Measurements from ENCODE around the gene DCLRE1C. TPM values are rescaled to one million over a fixed set of nuclear protein-coding genes. Genes with fewer than 3 reads are reported as not detected.
"Not testable (repeated sequence)": the region's sequence is repeated elsewhere in the genome, so short reads cannot be mapped to it uniquely, and the experiment has no call there.

Gene DCLRE1C
- total RNA-seq, 1 donor from 2014 or later = 11.3 TPM

DNA sequence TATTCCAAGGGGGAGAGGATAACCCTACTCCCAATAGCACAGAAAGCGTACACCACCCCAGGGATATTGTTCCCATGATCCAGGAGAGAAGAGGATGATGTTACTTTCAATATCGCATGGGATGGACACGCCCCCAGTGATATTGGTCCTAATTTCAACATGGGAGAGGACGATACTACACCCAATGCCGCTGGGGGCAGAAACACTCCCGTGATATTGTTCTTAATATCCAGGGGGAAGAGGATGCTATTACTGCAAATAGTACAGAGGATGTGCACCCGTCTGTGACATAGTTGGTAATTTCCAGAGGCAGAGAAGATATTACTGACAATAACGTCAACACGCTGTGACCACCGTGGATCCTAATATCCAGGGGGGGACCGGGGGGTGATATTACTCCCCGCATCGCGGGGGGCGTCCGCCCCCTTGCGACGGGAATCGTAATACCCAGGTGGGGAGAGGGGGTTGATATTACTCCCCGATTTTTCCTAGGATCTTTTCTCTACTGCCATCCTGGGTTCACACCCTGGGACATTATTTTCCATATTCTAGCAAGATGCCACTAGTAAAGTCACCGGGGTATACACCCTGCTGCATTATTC is 21.9 kb upstream of the DCLRE1C start:
- H3K9me3 ChIP-seq = no peaks in the 10 kb centered on the region
- TF ChIP-seq, protein P1, sequence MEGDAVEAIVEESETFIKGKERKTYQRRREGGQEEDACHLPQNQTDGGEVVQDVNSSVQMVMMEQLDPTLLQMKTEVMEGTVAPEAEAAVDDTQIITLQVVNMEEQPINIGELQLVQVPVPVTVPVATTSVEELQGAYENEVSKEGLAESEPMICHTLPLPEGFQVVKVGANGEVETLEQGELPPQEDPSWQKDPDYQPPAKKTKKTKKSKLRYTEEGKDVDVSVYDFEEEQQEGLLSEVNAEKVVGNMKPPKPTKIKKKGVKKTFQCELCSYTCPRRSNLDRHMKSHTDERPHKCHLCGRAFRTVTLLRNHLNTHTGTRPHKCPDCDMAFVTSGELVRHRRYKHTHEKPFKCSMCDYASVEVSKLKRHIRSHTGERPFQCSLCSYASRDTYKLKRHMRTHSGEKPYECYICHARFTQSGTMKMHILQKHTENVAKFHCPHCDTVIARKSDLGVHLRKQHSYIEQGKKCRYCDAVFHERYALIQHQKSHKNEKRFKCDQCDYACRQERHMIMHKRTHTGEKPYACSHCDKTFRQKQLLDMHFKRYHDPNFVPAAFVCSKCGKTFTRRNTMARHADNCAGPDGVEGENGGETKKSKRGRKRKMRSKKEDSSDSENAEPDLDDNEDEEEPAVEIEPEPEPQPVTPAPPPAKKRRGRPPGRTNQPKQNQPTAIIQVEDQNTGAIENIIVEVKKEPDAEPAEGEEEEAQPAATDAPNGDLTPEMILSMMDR (IDR thresholded peaks at IDR 0.05) = no peak
- intact Hi-C loops (cut with DNase I) = no loop called here
- no peak overlapping the region for H3K4me3 ChIP-seq
- ATAC-seq = no peak
- no peak overlapping the region for H3K27ac ChIP-seq
- H3K27me3 ChIP-seq = peaks cover 14% of the 10 kb centered on the region
- H3K4me1 ChIP-seq = no peaks in the 10 kb centered on the region
- DNase-seq = no peak
- no peaks in the 10 kb centered on the region for H3K36me3 ChIP-seq

DNA sequence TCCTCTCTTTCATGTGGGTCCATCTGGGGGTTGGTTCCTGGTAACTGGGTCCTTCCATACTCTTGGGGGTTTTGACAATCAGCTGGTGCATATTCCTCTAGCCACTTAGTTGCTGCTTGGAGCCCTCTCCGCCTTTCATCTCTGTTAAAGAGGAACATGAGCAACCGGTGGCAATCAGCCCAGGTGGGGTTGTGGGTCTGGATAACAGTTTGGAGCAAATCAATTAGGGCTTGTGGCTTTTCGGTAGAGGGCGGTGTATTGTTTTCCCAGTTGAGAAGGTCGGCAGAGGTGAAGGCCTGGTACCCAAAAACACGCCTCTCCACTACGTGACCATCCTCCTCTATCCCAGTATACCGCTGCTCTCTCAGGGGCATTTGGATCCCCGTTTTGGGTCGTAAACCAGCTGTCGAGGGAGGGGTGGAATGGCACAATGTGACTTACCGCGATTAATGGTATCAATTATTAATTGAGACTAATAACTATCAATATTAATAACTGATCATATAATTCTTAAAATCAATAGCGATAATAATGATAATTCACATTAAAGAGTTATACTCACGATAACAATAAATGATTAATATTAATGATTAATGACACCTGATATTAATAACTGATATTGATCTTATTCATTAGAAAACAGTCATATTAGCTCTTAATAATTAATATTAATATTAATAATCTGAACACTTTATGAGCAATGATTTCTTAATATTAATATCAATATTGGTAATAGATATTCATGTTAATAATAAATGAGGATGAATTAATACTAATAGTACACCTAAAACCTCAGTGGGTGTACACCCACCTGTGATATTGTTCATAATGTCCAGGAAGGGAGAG is 20.5 kb upstream of the DCLRE1C start:
- DNase-seq; H3K36me3 ChIP-seq; H3K27ac ChIP-seq; H3K4me1 ChIP-seq; H3K4me3 ChIP-seq; H3K9me3 ChIP-seq; ATAC-seq; intact Hi-C loops (cut with DNase I): not testable (repeated sequence)
- H3K27me3 ChIP-seq = peaks cover 14% of the 10 kb centered on the region

DNA sequence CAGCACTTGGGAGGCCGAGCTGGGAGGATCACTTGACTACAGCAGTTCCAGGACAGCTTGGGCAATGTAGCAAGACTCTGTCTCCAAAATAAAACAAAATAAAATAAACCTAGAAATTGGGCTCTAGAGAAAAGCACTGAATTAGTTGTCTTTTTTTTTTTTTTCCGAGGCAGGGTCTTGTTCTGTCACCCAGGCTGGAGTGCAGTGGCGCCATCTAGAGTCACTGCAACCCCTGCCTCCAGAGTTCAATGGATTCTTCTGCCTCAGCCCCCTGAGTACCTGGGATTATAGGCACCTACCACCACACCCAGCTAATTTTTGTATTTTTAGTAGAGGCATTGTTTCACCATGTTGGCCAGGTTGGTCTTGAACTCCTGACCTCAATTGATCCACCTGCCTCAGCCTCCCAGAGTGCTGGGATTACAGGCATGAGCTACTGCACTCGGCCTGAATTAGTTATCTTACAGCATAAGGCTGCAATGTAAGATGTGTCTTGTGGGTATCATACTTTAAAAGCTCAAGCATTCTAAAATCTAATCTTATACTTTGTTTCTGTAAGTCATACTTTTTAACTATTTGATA is 18.1 kb upstream of the DCLRE1C start:
- H3K4me1 ChIP-seq = no peaks in the 10 kb centered on the region
- no peaks in the 10 kb centered on the region for H3K9me3 ChIP-seq
- intact Hi-C loops (cut with DNase I) = no loop called here
- H3K36me3 ChIP-seq = no peaks in the 10 kb centered on the region
- ATAC-seq (no peak), DNase-seq (no peak)
- H3K27ac ChIP-seq = no peak overlapping the region
- peaks cover 6% of the 10 kb centered on the region for H3K27me3 ChIP-seq
- H3K4me3 ChIP-seq = no peak overlapping the region
- TF ChIP-seq, protein P1 (IDR thresholded peaks at IDR 0.05) = peak; percentile 68

DNA sequence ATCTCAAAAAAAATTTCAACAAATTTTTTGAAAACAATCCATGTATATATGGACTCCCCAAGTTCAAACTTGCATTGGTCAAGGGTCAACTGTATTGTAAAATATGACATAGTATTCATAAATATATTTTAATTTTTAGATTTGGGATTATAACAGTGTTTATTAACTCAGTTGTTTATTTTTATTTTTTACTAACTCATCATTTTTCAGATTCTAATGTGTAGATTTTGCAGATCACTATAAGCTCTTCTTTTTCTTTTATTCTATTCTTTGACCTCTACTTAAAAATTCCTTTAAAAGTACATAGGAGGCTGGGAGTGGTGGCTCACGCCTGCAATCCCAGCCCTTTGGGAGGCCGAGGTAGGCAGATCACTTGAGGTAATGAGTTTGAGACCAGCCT is 14.0 kb upstream of the DCLRE1C start:
- intact Hi-C loops (cut with DNase I) = no loop called here
- no peak for ATAC-seq
- no peak for DNase-seq
- Histone ChIP-seq H3K36me3 (no peaks in the 10 kb centered on the region), H3K4me3 (no peak overlapping the region), H3K9me3 (no peaks in the 10 kb centered on the region), H3K4me1 (no peaks in the 10 kb centered on the region), H3K27me3 (no peaks in the 10 kb centered on the region), H3K27ac (no peak overlapping the region)
- TF ChIP-seq, protein P1 (IDR thresholded peaks at IDR 0.05) = no peak

DNA sequence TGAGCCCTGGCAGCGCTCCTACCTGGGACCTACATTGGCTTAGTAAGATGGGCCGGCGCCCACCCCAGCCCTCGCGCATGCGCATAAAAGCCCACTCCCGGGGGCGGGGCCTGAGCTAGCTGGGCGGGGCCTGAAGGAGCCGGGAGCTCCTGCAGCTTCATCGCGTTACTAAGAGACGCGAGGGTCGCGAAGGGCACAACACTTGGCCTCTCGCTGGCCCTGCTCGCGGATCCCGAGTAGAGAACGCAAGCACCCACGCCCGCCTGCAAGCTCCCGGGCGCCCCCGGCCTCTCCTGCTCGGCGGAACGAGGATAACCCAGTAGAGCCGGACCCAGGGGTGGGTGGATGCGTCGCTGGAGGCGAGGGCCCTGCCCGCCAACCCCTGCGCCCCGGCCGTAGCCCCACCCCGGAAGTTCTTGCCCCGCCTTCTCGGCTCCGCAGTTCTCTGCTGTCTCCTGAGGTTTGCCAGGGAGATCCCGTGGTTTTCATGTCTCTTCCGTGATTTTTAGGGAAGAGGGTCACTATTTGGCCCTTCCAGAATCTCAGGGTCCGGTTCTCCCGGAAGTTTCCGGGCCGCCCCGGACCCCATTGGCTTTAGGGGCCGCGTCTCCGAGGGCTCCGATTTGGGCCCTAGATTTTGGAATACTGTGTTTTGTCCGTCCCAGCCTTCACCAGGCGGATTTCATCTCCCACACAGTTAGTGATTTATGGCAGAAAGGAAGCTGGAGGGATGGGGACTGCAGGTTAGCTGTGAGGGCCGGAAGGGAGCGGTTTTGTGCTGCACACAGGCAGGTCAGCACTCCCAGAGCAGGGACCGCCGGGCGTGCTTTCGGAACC is 5.5 kb upstream of the DCLRE1C start, which contains the start of gene MEIG1:
Gene MEIG1 (plus strand): TSS at position 168 of the 837 bp plus-strand sequence. CDS start 7,081 bp downstream, outside the sequence.
- TF ChIP-seq, protein P1 (IDR thresholded peaks at IDR 0.05) = no peak
- Histone ChIP-seq H3K27me3 (no peaks in the 10 kb centered on the region), H3K4me3 (peak within 1 kb of the TSS; percentile 95), H3K9me3 (no peaks in the 10 kb centered on the region), H3K4me1 (peaks cover 3% of the 10 kb centered on the region), H3K36me3 (no peaks in the 10 kb centered on the region), H3K27ac (peak within 1 kb of the TSS; percentile 92)
- ATAC-seq (peak; percentile 98), DNase-seq (peak; percentile 97)
- intact Hi-C loops (cut with DNase I) = no loop called here
